ENCODE results near the gene NRP2.

- TF ChIP-seq CTCF (IDR thresholded peaks at IDR 0.05) (no peak), POLR2A (IDR thresholded peaks at IDR 0.05) (no peak)
Measured at GRCh38 chr2:205713086-205713485, 30.8 kb downstream of the NRP2 start.
